Nephron progenitor cell (in vitro differentiated cells): ENCODE data around the gene CASS4.

Experiments used
- DNase-seq: peaks from one replicate; pipeline ENCODE4 v3.0.0; 2021
- H3K27ac Mint-ChIP-seq: 2 replicates; pipeline ENCODE4 v1.8.0; 2021; ENCODE audit warnings: mild to moderate bottlenecking, moderate library complexity, mixed read lengths
- H3K27me3 Mint-ChIP-seq: 2 replicates; pipeline ENCODE4 v1.8.0; 2021; ENCODE audit warnings: mild to moderate bottlenecking, low read depth, mixed read lengths; ENCODE audit not compliant: poor library complexity
- H3K36me3 Mint-ChIP-seq: 2 replicates; pipeline ENCODE4 v1.8.0; 2021; ENCODE audit warnings: low read depth, mixed read lengths
- H3K4me1 Mint-ChIP-seq: 2 replicates; pipeline ENCODE4 v1.8.0; 2021; ENCODE audit warnings: mixed read lengths
- H3K4me3 Mint-ChIP-seq: 2 replicates; pipeline ENCODE4 v1.8.0; 2021; ENCODE audit warnings: mild to moderate bottlenecking, moderate library complexity, mixed read lengths
- H3K9me3 Mint-ChIP-seq: 2 replicates; pipeline ENCODE4 v1.8.0; 2021; ENCODE audit warnings: mild to moderate bottlenecking, moderate library complexity, mixed read lengths
- CTCF ChIP-seq: fragments of 200-600 bp; sonication (generic); IDR thresholded peaks from 2 replicates; pipeline ENCODE4 v1.5.0; 2021; ENCODE audit warnings: antibody characterized with exemption

Gene CASS4

GRCh38 chr20:56454754-56455153, 42.7 kb downstream of the CASS4 start:
- no peak for TF ChIP-seq CTCF
- no peak overlapping the region for H3K27ac Mint-ChIP-seq
- H3K4me3 Mint-ChIP-seq: no peak overlapping the region
- H3K27me3 Mint-ChIP-seq: peaks cover 68% of the 10 kb centered on the region
- H3K4me1 Mint-ChIP-seq: no peaks in the 10 kb centered on the region
- H3K9me3 Mint-ChIP-seq: no peaks in the 10 kb centered on the region
- H3K36me3 Mint-ChIP-seq: no peaks in the 10 kb centered on the region
- DNase-seq: no peak

- Mint-ChIP-seq H3K27me3 (peaks cover 68% of the 10 kb centered on the region), H3K36me3 (no peaks in the 10 kb centered on the region), H3K9me3 (no peaks in the 10 kb centered on the region), H3K27ac (no peak overlapping the region), H3K4me1 (no peaks in the 10 kb centered on the region), H3K4me3 (no peak overlapping the region)
- DNase-seq: no peak
- no peak for TF ChIP-seq CTCF
These were observed 46.3 kb downstream of the CASS4 start for GRCh38 chr20:56458206-56458821.

- no peak for DNase-seq
- H3K27ac Mint-ChIP-seq: no peak overlapping the region
- no peaks in the 10 kb centered on the region for H3K36me3 Mint-ChIP-seq
- H3K27me3 Mint-ChIP-seq: peaks cover 65% of the 10 kb centered on the region
- H3K4me3 Mint-ChIP-seq: no peak overlapping the region
- H3K4me1 Mint-ChIP-seq: no peaks in the 10 kb centered on the region
- no peak for TF ChIP-seq CTCF
- no peaks in the 10 kb centered on the region for H3K9me3 Mint-ChIP-seq
These were observed 48.4 kb downstream of the CASS4 start for GRCh38 chr20:56460459-56460858.

GRCh38 chr20:56461576-56461975, 49.5 kb downstream of the CASS4 start:
- no peak for TF ChIP-seq CTCF
- Mint-ChIP-seq H3K4me3 (no peak overlapping the region), H3K4me1 (no peaks in the 10 kb centered on the region), H3K9me3 (no peaks in the 10 kb centered on the region), H3K27me3 (peaks cover 63% of the 10 kb centered on the region), H3K27ac (no peak overlapping the region), H3K36me3 (no peaks in the 10 kb centered on the region)
- DNase-seq: no peak

GRCh38 chr20:56463428-56463827, 51.4 kb downstream of the CASS4 start:
- H3K4me3 Mint-ChIP-seq: no peak overlapping the region
- H3K27ac Mint-ChIP-seq: no peak overlapping the region
- H3K9me3 Mint-ChIP-seq: no peaks in the 10 kb centered on the region
- DNase-seq: no peak
- no peak for TF ChIP-seq CTCF
- peaks cover 66% of the 10 kb centered on the region for H3K27me3 Mint-ChIP-seq
- no peaks in the 10 kb centered on the region for H3K36me3 Mint-ChIP-seq
- peaks cover 5% of the 10 kb centered on the region for H3K4me1 Mint-ChIP-seq

GRCh38 chr20:56465997-56466396, 53.9 kb downstream of the CASS4 start:
- no peak overlapping the region for H3K27ac Mint-ChIP-seq
- TF ChIP-seq CTCF: no peak
- H3K36me3 Mint-ChIP-seq: no peaks in the 10 kb centered on the region
- no peak for DNase-seq
- H3K27me3 Mint-ChIP-seq: peaks cover 43% of the 10 kb centered on the region
- peaks cover 23% of the 10 kb centered on the region for H3K4me1 Mint-ChIP-seq
- H3K4me3 Mint-ChIP-seq: no peak overlapping the region
- H3K9me3 Mint-ChIP-seq: no peaks in the 10 kb centered on the region
